Activated B cell treated with CpG ODN at 0.5 μM for 24 hours (primary cell): ENCODE results near the gene PDZK1. TPM values are rescaled to one million over a fixed set of nuclear protein-coding genes. Genes with fewer than 3 reads are reported as not detected.
"Not testable (repeated sequence)": the region's sequence is repeated elsewhere in the genome, so short reads cannot be mapped to it uniquely, and the experiment has no call there.

Source experiments
- ATAC-seq: fragments of 200-7000 bp; cut with Tn5 transposase; one replicate; pipeline ENCODE4 v1.10.0; 2021; ENCODE audit warnings: low read depth, mild to moderate bottlenecking, moderate library complexity
- CTCF ChIA-PET: fragments of 350-600 bp; sonication (Branson Sonifier 250); formaldehyde crosslinking; loops from one replicate; lab custom pipeline; 2021; ENCODE audit warnings: antibody characterized with exemption; lab: Charles Lee
- POLR2A ChIA-PET: fragments of 350-600 bp; sonication (Branson Sonifier 250); formaldehyde crosslinking; loops from one replicate; lab custom pipeline; 2021; ENCODE audit warnings: antibody characterized with exemption; lab: Charles Lee
- DNase-seq: peaks from one replicate; pipeline ENCODE4 v3.0.0; 2022
- H3K27ac Mint-ChIP-seq: one replicate; pipeline ENCODE4 v1.8.0; 2020; ENCODE audit warnings: mixed read lengths
- H3K27me3 Mint-ChIP-seq: one replicate; pipeline ENCODE4 v1.8.0; 2021; ENCODE audit warnings: mixed read lengths
- H3K36me3 Mint-ChIP-seq: one replicate; pipeline ENCODE4 v1.8.0; 2021; ENCODE audit warnings: low read depth, mixed read lengths
- H3K4me1 Mint-ChIP-seq: one replicate; pipeline ENCODE4 v1.8.0; 2021; ENCODE audit warnings: mixed read lengths
- H3K4me3 Mint-ChIP-seq: one replicate; pipeline ENCODE4 v1.8.0; 2020; ENCODE audit warnings: mild to moderate bottlenecking, mixed read lengths
- H3K9me3 Mint-ChIP-seq: one replicate; pipeline ENCODE4 v1.8.0; 2020; ENCODE audit warnings: mixed read lengths
- CTCF ChIP-seq: fragments of 200-600 bp; IDR thresholded peaks from one replicate; pipeline ENCODE4 v1.8.0; 2022; ENCODE audit warnings: antibody characterized with exemption, mild to moderate bottlenecking
- intact Hi-C: fragments of 100-400 bp; cut with micrococcal nuclease; formaldehyde crosslinking; loops from one replicate; pipeline ENCODE4 v1.15.1; 2024
- total RNA-seq: library from RNA; stranded (reverse); gene quantifications from 2 replicates; pipeline ENCODE4 v1.2.3, GENCODE V29; 2022

Gene PDZK1
- total RNA-seq, 1 donor from 2014 or later: 0.13 TPM

- CTCF ChIA-PET: no interaction called here
- no peak for ATAC-seq
- Mint-ChIP-seq H3K27ac (no peak overlapping the region), H3K27me3 (no peaks in the 10 kb centered on the region), H3K36me3 (no peaks in the 10 kb centered on the region), H3K4me3 (no peak overlapping the region), H3K9me3 (no peaks in the 10 kb centered on the region), H3K4me1 (peaks cover 14% of the 10 kb centered on the region)
- DNase-seq: no peak
- TF ChIP-seq CTCF: no peak
- intact Hi-C loops: no loop called here
- POLR2A ChIA-PET: no interaction called here
Observed at GRCh38 chr1:145690587-145691558, 16.3 kb downstream of the PDZK1 start.

- no peaks in the 10 kb centered on the region for H3K9me3 Mint-ChIP-seq
- H3K27me3 Mint-ChIP-seq: no peaks in the 10 kb centered on the region
- no peak overlapping the region for H3K4me3 Mint-ChIP-seq
- intact Hi-C loops: no loop called here
- ChIA-PET POLR2A (no interaction called here), CTCF (no interaction called here)
- DNase-seq: no peak
- H3K4me1 Mint-ChIP-seq: peaks cover 14% of the 10 kb centered on the region
- no peaks in the 10 kb centered on the region for H3K36me3 Mint-ChIP-seq
- ATAC-seq: no peak
- no peak overlapping the region for H3K27ac Mint-ChIP-seq
- no peak for TF ChIP-seq CTCF
Observed at GRCh38 chr1:145689922-145690321, 17.2 kb downstream of the PDZK1 start.

- CTCF ChIA-PET: no interaction called here
- Mint-ChIP-seq H3K36me3 (no peaks in the 10 kb centered on the region), H3K9me3 (no peaks in the 10 kb centered on the region), H3K27me3 (no peaks in the 10 kb centered on the region), H3K4me1 (peaks cover 14% of the 10 kb centered on the region), H3K4me3 (no peak overlapping the region), H3K27ac (no peak overlapping the region)
- POLR2A ChIA-PET: no interaction called here
- ATAC-seq (no peak), DNase-seq (no peak)
- intact Hi-C loops: no loop called here
- TF ChIP-seq CTCF: no peak
Observed at GRCh38 chr1:145688924-145689323, 18.2 kb downstream of the PDZK1 start.

- Mint-ChIP-seq H3K9me3 (no peaks in the 10 kb centered on the region), H3K4me1 (peaks cover 14% of the 10 kb centered on the region), H3K27me3 (no peaks in the 10 kb centered on the region), H3K27ac (no peak overlapping the region), H3K4me3 (no peak overlapping the region), H3K36me3 (no peaks in the 10 kb centered on the region)
- intact Hi-C loops: no loop called here
- TF ChIP-seq CTCF: no peak
- ATAC-seq (no peak), DNase-seq (no peak)
- ChIA-PET POLR2A (no interaction called here), CTCF (no interaction called here)
Observed at GRCh38 chr1:145688328-145688727, 18.8 kb downstream of the PDZK1 start.

- not testable (repeated sequence) for H3K27me3 Mint-ChIP-seq, H3K27ac Mint-ChIP-seq
Observed at GRCh38 chr1:145686078-145686477, 21.1 kb downstream of the PDZK1 start.

GRCh38 chr1:145684858-145685257, 22.3 kb downstream of the PDZK1 start:
- CTCF ChIA-PET, H3K4me1 Mint-ChIP-seq, intact Hi-C loops, H3K4me3 Mint-ChIP-seq, H3K27ac Mint-ChIP-seq, H3K9me3 Mint-ChIP-seq, DNase-seq, H3K36me3 Mint-ChIP-seq, H3K27me3 Mint-ChIP-seq, ATAC-seq, POLR2A ChIA-PET: not testable (repeated sequence)

More at GRCh38 chr1:145686078-145686477, 21.1 kb downstream of the PDZK1 start:
- H3K4me3 Mint-ChIP-seq, ATAC-seq, POLR2A ChIA-PET, DNase-seq, H3K36me3 Mint-ChIP-seq, H3K9me3 Mint-ChIP-seq, CTCF ChIA-PET, intact Hi-C loops: not testable (repeated sequence)
- H3K4me1 Mint-ChIP-seq: peaks cover 14% of the 10 kb centered on the region

- H3K27ac Mint-ChIP-seq, CTCF ChIA-PET, H3K4me3 Mint-ChIP-seq, DNase-seq, H3K27me3 Mint-ChIP-seq, intact Hi-C loops, H3K36me3 Mint-ChIP-seq, POLR2A ChIA-PET, H3K9me3 Mint-ChIP-seq, ATAC-seq: not testable (repeated sequence)
- H3K4me1 Mint-ChIP-seq: peaks cover 19% of the 10 kb centered on the region
Observed at GRCh38 chr1:145673217-145673616, 34.0 kb downstream of the PDZK1 start.

GRCh38 chr1:145670995-145671745, 36.0 kb downstream of the PDZK1 start:
- CTCF ChIA-PET, POLR2A ChIA-PET, H3K4me3 Mint-ChIP-seq, intact Hi-C loops, H3K9me3 Mint-ChIP-seq, ATAC-seq, H3K27me3 Mint-ChIP-seq, H3K27ac Mint-ChIP-seq, DNase-seq: not testable (repeated sequence)
- Mint-ChIP-seq H3K4me1 (peaks cover 21% of the 10 kb centered on the region), H3K36me3 (peaks cover 16% of the 10 kb centered on the region)
